GM12874 (cell line): ENCODE measurements around the gene SRD5A3.

ENCODE experiments used
- TF ChIP-seq, protein P1 (sequence below): IDR thresholded peaks from 2 replicates; pipeline ENCODE4 v1.5.1; 2011; ENCODE audit warnings: low read depth, mild to moderate bottlenecking, control low read depth, low read length, moderate library complexity; ENCODE audit not compliant: insufficient read depth

The SRD5A3 gene

DNA sequence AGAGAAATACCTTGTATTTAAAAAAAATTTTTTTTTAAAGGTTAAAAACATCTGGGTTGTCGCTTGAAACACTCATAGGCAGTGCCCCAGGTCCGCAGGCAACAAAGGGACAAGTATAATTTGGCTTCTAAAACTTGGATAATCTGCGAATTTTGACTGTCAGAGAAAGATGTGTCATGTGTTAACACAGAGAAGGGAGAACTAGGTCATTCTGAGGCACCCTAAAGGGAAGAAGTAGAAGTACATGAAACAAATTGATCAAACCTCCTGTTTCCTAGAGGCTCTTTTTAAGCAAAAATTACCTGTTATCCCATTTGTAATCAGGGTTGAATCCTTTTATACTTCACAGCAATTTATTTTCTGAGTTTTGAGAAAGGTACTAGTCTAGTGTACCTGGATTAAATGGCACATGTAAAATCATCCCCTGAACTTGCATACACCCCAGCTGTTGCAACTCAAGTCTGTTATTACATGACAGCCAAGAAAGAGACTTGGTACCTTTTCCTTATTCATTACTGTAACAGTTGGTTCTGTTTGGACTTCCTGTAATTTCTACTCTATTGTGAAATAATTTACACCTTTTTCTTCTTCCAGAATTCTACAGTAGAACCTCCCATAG lies 1.7 kb downstream of the SRD5A3 start:
- TF ChIP-seq, protein P1, sequence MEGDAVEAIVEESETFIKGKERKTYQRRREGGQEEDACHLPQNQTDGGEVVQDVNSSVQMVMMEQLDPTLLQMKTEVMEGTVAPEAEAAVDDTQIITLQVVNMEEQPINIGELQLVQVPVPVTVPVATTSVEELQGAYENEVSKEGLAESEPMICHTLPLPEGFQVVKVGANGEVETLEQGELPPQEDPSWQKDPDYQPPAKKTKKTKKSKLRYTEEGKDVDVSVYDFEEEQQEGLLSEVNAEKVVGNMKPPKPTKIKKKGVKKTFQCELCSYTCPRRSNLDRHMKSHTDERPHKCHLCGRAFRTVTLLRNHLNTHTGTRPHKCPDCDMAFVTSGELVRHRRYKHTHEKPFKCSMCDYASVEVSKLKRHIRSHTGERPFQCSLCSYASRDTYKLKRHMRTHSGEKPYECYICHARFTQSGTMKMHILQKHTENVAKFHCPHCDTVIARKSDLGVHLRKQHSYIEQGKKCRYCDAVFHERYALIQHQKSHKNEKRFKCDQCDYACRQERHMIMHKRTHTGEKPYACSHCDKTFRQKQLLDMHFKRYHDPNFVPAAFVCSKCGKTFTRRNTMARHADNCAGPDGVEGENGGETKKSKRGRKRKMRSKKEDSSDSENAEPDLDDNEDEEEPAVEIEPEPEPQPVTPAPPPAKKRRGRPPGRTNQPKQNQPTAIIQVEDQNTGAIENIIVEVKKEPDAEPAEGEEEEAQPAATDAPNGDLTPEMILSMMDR, result no peak

DNA sequence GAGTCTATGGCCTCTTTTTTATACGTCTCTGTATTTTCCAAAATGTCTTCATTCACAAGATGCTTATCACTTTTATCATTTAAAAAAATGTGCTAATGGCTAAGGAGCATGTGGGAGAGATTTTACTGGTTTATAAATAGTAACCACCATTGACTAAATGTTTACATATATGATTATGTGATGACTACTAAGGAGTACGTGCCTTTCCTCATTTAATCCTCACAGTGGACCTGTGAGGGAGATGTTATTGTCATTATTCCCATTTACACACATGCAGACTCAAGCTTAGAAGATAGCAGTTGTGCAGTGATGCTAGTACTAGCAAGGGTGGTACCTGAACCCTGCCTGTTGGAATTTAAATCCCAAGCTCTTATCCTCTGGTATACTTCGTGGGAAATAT lies 2.4 kb downstream of the SRD5A3 start:
- TF ChIP-seq, protein P1, result no peak

DNA sequence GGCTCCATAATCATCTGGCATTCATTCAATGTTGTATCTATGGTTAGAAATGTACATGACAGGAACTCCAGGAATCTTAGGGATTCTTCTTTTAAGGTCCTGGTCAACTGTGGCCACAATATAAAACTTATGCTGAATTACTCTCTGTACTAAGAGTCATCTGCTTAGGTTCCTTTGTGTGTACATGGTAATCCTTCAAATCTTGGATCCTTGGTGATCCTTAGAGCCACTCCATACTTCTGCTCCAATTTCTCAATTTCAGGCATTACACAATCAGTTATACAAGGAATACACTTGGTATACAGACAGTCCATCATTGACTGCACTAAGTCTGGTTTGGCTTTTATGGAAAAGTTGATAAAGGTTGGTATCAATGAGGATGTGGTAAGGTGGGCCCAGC lies 5.8 kb downstream of the SRD5A3 start:
- TF ChIP-seq, protein P1, result no peak

DNA sequence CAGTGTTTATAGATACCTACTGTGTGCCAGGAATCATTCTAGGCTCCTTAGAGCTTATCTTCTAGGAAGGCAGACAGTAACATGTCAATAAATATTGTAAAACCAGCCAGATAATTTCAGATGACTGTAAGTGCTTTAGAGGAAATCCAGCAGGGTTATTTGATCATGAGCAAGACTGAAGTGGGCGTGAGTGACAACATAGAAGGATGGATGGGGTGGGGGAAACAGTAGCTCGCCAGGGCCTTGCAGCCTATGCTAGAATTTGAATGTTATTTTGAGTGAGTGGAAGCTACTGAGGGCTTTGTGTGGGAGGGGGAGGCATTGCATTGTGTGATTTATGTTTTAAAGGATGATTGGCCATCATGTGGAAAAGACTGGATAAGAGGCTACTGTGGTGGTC lies 6.7 kb downstream of the SRD5A3 start:
- TF ChIP-seq, protein P1, result no peak

DNA sequence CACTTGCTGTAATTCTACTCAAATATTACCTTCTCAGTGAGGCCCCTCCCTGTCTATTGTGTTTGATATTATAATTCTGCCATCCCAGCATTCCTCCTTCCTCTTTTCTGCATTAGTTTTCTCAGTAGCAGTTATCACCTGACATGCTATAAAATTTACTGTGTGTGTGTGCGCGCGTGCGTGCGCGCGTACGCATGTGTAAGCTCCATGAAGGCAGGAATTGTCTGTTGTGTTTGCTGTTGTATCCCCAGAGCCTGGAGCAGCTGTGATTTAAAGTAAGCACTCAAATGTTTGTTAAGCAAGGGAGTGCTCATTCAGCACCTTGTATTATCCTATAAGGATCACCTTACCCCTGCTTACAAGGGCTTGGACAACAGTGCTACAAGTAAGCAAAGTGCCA lies 8.6 kb downstream of the SRD5A3 start:
- TF ChIP-seq, protein P1, result no peak

DNA sequence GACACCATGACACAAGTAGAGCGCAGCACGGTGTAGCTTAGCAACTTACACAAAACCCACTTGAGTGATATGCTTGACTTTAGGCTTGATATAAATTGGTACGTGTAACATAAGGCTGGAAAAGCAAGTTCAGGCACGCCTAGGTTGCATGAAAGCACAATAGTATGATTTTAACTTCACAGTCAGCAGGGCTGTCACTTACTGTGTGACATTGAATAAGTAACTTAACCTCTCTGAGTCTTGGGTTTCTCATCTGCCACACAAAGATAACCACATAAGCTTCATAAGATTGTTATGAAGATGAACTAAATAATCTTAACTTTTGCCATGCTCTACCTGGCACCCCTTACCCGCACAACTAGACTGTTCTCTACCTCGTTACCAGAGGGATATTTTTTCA lies 9.5 kb downstream of the SRD5A3 start:
- TF ChIP-seq, protein P1, result no peak

DNA sequence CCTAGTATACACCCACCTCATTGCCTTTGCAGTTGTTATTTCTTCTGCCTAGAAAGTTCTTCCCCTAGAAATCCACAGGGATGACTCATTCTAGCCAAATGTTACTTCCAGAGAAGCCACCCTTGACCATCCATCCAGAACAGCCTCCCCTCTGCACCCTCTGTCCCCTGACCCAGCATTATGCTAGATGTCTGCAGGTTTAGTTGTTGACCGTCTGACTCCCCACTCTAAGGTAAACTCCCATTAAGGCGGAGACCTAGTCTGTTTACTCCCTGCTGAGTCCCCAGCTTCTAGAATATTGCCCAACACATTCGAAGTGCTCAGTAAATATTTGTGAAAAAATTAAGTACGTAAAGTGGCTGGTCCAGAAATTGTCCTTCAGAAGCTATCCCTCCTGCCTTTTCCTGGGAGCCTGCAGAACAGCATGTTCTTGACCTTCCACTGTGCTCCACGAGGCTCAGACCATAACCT lies 11.0 kb downstream of the SRD5A3 start:
- TF ChIP-seq, protein P1, result no peak

DNA sequence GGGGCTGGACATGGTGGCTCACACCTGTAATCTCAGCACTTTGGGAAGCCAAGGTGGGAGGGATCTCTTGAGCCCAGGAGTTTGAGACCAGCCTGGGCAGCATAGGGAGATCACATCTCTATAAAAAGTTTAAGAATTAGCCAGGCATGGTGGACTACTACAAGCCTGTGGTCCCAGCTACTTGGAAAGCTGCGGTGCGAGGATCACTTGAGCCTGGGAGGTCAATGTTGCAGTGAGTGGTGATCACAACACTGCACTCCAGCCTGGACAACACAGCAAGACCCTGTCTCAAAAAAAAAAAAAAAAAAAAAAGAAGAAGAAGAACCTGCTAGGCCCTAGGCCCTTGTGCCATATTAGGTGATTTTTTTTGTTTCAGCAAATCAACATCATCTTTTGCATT lies 12.2 kb downstream of the SRD5A3 start:
- TF ChIP-seq, protein P1, result no peak
